Ascending aorta (tissue), 2 donors: ENCODE measurements around the gene SOX30. TPM values are rescaled to one million over a fixed set of nuclear protein-coding genes. Genes with fewer than 3 reads are reported as not detected.

Experiments
- DNase-seq, 2 donors: peaks; one replicate each; pipeline ENCODE4 v3.0.0-alpha.2; 2019; ENCODE audit warnings: low spot score in 2 of 2
- H3K27ac ChIP-seq, 2 donors: fragments of 200-600 bp; sonication (generic); one replicate each; pipeline ENCODE4 v1.5.1; 2016 to 2017; ENCODE audit warnings: mild to moderate bottlenecking in 1 of 2
- H3K27me3 ChIP-seq: fragments of 200-600 bp; sonication (generic); one replicate; pipeline ENCODE4 v1.5.1; 2017
- H3K36me3 ChIP-seq, 2 donors: fragments of 200-600 bp; sonication (generic); one replicate each; pipeline ENCODE4 v1.5.1; 2016
- H3K4me1 ChIP-seq, 2 donors: fragments of 200-600 bp; sonication (generic); one replicate each; pipeline ENCODE4 v1.5.1; 2016 to 2017; ENCODE audit warnings: mild to moderate bottlenecking in 1 of 2
- H3K4me3 ChIP-seq, 2 donors: fragments of 200-600 bp; sonication (generic); one replicate each; pipeline ENCODE4 v1.5.1; 2016 to 2017; ENCODE audit warnings: mild to moderate bottlenecking in 1 of 2
- H3K9me3 ChIP-seq, 2 donors: fragments of 200-600 bp; sonication (generic); one replicate each; pipeline ENCODE4 v1.5.1; 2016
- intact Hi-C: fragments of 100-400 bp; cut with DNase I; formaldehyde crosslinking; loops from one replicate; pipeline ENCODE4 v1.15.1; 2023
- total RNA-seq: library from RNA; depleted of rRNA; stranded (reverse); fragments of >200 nt; gene quantifications from one replicate; pipeline ENCODE4 v1.1.0, GENCODE V29; 2016
- TF ChIP-seq, protein P1 (sequence below), 3 experiments: fragments of 200-600 bp in 2 of 3; fragments of 450-650 bp in 1 of 3; sonication (generic) in 2 of 3; IDR thresholded peaks; one replicate each; pipeline ENCODE4 v1.5.1; 2016 to 2019; ENCODE audit warnings: antibody characterized with exemption in 3 of 3, mild to moderate bottlenecking in 1 of 3, moderate library complexity in 1 of 3

The SOX30 gene
- total RNA-seq, 1 donor from 2014 or later, result not detected

DNA sequence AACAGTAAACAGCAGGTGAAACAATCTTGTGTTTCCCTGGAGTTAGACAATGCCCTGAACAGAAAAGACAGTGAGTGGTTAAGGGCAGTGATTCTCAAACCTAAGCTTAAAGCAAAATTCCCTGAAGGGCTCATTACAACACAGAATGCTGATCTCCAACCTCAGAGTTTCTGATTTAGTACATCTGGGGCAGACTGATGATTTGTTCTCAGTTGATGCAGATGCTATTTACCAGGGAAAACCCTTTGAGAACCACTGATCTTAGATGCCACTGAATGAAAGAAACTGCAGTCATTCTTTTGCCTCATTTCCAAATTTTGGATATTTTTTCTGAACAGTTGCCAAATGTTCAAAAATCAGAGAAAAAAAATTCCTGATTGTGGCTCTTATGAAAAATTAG is 58.0 kb downstream of the SOX30 start:
- no peaks in the 10 kb centered on the region for H3K4me1 ChIP-seq
- H3K4me3 ChIP-seq, result no peak overlapping the region
- H3K9me3 ChIP-seq, result no peaks in the 10 kb centered on the region
- H3K36me3 ChIP-seq, result no peaks in the 10 kb centered on the region
- H3K27me3 ChIP-seq, result no peaks in the 10 kb centered on the region
- intact Hi-C loops, result no loop called here
- no peak for DNase-seq
- no peak overlapping the region for H3K27ac ChIP-seq
- TF ChIP-seq, protein P1, sequence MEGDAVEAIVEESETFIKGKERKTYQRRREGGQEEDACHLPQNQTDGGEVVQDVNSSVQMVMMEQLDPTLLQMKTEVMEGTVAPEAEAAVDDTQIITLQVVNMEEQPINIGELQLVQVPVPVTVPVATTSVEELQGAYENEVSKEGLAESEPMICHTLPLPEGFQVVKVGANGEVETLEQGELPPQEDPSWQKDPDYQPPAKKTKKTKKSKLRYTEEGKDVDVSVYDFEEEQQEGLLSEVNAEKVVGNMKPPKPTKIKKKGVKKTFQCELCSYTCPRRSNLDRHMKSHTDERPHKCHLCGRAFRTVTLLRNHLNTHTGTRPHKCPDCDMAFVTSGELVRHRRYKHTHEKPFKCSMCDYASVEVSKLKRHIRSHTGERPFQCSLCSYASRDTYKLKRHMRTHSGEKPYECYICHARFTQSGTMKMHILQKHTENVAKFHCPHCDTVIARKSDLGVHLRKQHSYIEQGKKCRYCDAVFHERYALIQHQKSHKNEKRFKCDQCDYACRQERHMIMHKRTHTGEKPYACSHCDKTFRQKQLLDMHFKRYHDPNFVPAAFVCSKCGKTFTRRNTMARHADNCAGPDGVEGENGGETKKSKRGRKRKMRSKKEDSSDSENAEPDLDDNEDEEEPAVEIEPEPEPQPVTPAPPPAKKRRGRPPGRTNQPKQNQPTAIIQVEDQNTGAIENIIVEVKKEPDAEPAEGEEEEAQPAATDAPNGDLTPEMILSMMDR (IDR thresholded peaks at IDR 0.05), result no peak

DNA sequence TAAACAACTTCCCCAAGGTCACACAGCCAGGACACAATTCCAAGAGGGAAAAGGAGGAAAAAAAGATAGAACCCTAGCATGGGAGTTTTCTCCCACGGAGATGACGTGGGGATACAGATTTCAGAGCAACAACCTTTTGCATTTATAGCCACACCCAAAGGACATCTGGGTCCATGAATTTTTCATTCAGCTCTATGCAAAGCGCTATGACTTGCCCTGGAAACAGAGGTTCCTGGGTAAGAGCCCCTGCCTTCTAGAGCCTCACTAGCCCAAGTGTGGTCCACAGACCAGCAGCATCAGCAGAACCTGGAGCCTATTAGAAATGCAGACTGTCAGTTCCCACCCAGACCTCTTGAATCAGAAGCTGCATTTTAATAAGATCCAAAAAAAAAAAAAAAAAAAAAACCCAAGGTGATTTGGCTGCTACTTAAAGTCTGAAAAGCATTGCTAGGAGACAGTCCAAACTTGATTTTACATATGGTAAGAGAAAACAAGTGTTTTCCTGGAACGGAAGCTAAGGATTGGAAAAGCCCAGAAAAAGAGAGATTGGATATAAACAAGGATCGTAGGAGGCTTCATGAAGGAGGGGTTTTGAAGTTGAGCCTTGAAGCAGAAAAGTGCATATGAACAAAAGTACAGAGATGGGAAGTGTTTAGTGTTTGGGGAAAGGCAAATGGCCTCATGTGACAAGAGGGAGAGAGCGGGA is 59.0 kb downstream of the SOX30 start:
- TF ChIP-seq, protein P1 (IDR thresholded peaks at IDR 0.05), result no peak
- H3K9me3 ChIP-seq, result no peaks in the 10 kb centered on the region
- intact Hi-C loops, result no loop called here
- no peak overlapping the region for H3K4me3 ChIP-seq
- no peaks in the 10 kb centered on the region for H3K36me3 ChIP-seq
- H3K4me1 ChIP-seq, result no peaks in the 10 kb centered on the region
- no peak overlapping the region for H3K27ac ChIP-seq
- H3K27me3 ChIP-seq, result no peaks in the 10 kb centered on the region
- no peak for DNase-seq

DNA sequence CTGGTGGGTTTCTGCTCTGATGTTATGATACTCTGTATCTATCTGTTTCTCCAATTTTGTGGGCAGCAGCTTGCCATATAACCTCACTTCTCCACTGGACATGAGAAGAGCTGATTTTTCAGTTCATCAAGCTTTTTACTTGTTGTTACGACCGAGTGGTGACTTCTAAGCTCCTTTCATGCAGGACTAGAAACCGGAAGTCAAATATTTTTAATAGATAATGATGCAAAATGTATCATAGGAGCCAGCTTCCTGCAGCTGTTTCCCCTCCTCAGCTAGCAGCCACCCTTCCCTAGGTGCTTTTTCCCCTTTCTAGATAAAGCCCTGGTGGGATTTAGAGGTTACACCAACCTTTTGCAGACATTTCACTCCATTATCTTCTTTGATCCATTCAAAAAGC is 59.6 kb downstream of the SOX30 start:
- intact Hi-C loops, result no loop called here

DNA sequence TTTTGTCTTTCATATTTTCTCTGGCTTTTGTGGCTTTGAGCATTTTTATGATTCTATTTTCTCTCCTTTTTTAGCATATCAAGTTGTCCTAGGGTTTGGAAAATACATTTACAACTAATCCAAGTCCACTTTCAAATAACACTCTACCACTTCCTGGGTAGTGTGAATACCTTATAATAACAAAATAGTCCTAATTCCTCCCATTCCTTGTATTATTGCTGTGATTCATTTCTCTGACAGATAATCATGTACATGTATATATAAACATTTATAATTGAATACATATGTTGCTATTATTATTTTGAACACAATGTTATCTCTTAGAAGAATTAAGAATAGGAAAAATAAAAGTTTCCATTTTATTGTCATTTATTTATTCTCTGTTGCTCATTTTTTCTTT is 61.8 kb downstream of the SOX30 start:
- H3K36me3 ChIP-seq, result no peaks in the 10 kb centered on the region
- H3K27ac ChIP-seq, result no peak overlapping the region
- H3K4me1 ChIP-seq, result no peaks in the 10 kb centered on the region
- TF ChIP-seq, protein P1 (IDR thresholded peaks at IDR 0.05), result no peak
- H3K9me3 ChIP-seq, result no peaks in the 10 kb centered on the region
- intact Hi-C loops, result no loop called here
- H3K4me3 ChIP-seq, result no peak overlapping the region
- H3K27me3 ChIP-seq, result no peaks in the 10 kb centered on the region
- DNase-seq, result no peak

More for the DNA sequence above, 59.6 kb downstream of the SOX30 start:
- Histone ChIP-seq H3K36me3 (no peaks in the 10 kb centered on the region), H3K4me1 (no peaks in the 10 kb centered on the region), H3K4me3 (no peak overlapping the region), H3K27ac (no peak overlapping the region), H3K27me3 (no peaks in the 10 kb centered on the region), H3K9me3 (no peaks in the 10 kb centered on the region)
- TF ChIP-seq, protein P1 (IDR thresholded peaks at IDR 0.05), result no peak
- DNase-seq, result no peak

DNA sequence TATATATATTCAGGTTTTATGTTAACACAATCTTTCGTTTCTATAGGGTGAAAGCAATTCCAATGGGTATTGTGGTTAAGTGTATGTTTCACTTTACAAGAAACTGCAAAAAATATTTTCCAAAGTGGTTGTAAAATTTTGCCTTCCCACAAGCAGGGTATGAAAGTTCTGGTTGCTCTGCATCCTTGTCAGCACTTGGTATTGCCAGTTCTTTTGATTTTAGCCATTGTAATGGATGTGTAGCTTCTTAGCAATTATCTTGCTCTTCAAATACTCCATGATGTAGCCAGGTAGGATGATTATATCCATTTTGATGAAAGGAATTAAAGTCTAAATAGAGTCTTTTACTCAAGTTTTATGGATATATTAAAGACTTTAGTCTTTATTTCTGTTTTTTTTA is 67.6 kb downstream of the SOX30 start:
- Histone ChIP-seq H3K27ac (no peak overlapping the region), H3K9me3 (no peaks in the 10 kb centered on the region), H3K4me3 (no peak overlapping the region), H3K27me3 (no peaks in the 10 kb centered on the region), H3K4me1 (no peaks in the 10 kb centered on the region), H3K36me3 (no peaks in the 10 kb centered on the region)
- TF ChIP-seq, protein P1 (IDR thresholded peaks at IDR 0.05), result no peak
- no peak for DNase-seq
- intact Hi-C loops, result no loop called here
